A549 (cell line): ENCODE results near the gene TFDP3.

ENCODE experiments used
- ELK1 ChIP-seq: fragments of 150-350 bp; IDR thresholded peaks from 2 replicates; pipeline ENCODE4 v1.6.1; 2014; ENCODE audit warnings: low read depth, mild to moderate bottlenecking, low read length
- EP300 ChIP-seq, 2 experiments: fragments of >200 bp; sonication (Bioruptor Twin); formaldehyde crosslinking; IDR thresholded peaks; 2 replicates in 1 of 2; 3 replicates in 1 of 2; pipeline ENCODE4 v1.6.1; 2016 to 2017
- KDM1A ChIP-seq: fragments of 200-600 bp; sonication (generic); IDR thresholded peaks from 2 replicates; pipeline ENCODE4 v1.6.1; 2016; ENCODE audit warnings: low read depth, mild to moderate bottlenecking
- POLR2AphosphoS2 ChIP-seq: conservative IDR thresholded peaks from 2 replicates; pipeline ENCODE4 v1.6.1; 2012; ENCODE audit warnings: low read length, improper control_type of control experiment, inconsistent platforms
- REST ChIP-seq: fragments of 200-600 bp; sonication (generic); IDR thresholded peaks from 2 replicates; pipeline ENCODE4 v1.6.1; 2016; ENCODE audit warnings: antibody characterized with exemption, mild to moderate bottlenecking, moderate library complexity

- TF ChIP-seq ELK1 = no peak
- TF ChIP-seq POLR2AphosphoS2 = no peak
- TF ChIP-seq EP300 (IDR thresholded peaks at IDR 0.05) = no peak
- no peak for TF ChIP-seq KDM1A
- TF ChIP-seq REST = no peak
Measured at GRCh38 chrX:133214301-133214700, 3.9 kb downstream of the TFDP3 start.
